ENCODE measurements around the gene ARFRP1. TPM values are rescaled to one million over a fixed set of nuclear protein-coding genes. Genes with fewer than 3 reads are reported as not detected.

The ARFRP1 gene
- total and polyA plus RNA-seq, 2 of the 4 experiments (the other 2 are of a cell fraction): 25.3 to 36.6 TPM

GRCh38 chr20:63648895-63649589 is 58.7 kb downstream of the ARFRP1 start:
- H3K18ac ChIP-seq (ENCODE audit: low read depth, low read length): no peak overlapping the region
- DNase-seq: no peak
- no peak for ATAC-seq (ENCODE audit: low read depth)
- H2BK120ac ChIP-seq (ENCODE audit: low read depth, low read length): no peak overlapping the region
- no peak overlapping the region for H4K91ac ChIP-seq (ENCODE audit: insufficient read depth, low read depth, low read length)
- H4K8ac ChIP-seq (ENCODE audit: low read depth in 2 of 2, low read length in 2 of 2): no peak overlapping the region
- H3K79me1 ChIP-seq (ENCODE audit: low read depth in 1 of 2, low read length in 2 of 2): peaks cover 0 to 9% of the 10 kb centered on the region in 2 experiments; a peak in 2 of 4 replicates
- in situ Hi-C loops (cut with MboI; ENCODE audit: low sequenced_read_pairs): no loop called here
- peaks cover 4% of the 10 kb centered on the region; the same call in 1 of the 2 replicates for H3K4me1 ChIP-seq (ENCODE audit: control insufficient read depth, insufficient read depth, low read length)
- no peak overlapping the region for H4K5ac ChIP-seq (ENCODE audit: low read depth, low read length)
- no peaks in the 10 kb centered on the region for H3K9me3 ChIP-seq (ENCODE audit: control insufficient read depth, insufficient read depth, low read length)
- no peak overlapping the region for H3K4me3 ChIP-seq (ENCODE audit: insufficient read depth, low read depth, low read length)
- no peak overlapping the region for H2BK20ac ChIP-seq (ENCODE audit: low read depth, low read length)
- no peak for TF ChIP-seq BHLHE40 (IDR thresholded peaks at IDR 0.05; ENCODE audit: low read depth, low read length)
- TF ChIP-seq, protein P1, sequence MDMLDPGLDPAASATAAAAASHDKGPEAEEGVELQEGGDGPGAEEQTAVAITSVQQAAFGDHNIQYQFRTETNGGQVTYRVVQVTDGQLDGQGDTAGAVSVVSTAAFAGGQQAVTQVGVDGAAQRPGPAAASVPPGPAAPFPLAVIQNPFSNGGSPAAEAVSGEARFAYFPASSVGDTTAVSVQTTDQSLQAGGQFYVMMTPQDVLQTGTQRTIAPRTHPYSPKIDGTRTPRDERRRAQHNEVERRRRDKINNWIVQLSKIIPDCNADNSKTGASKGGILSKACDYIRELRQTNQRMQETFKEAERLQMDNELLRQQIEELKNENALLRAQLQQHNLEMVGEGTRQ (IDR thresholded peaks at IDR 0.05; ENCODE audit: low read depth, low read length): no peak
- TF ChIP-seq NFE2L2 (IDR thresholded peaks at IDR 0.05; ENCODE audit: low read depth, low read length): no peak
- no peak for TF ChIP-seq MAZ (IDR thresholded peaks at IDR 0.05; ENCODE audit: borderline replicate concordance, low read depth, low read length)
- no peak for TF ChIP-seq SMC3 (IDR thresholded peaks at IDR 0.05; ENCODE audit: low read depth, low read length)
- WGBS, 2 experiments (ENCODE audit: extremely low coverage in 2 of 2, insufficient read length in 1 of 2): 70% methylated on average over 3 of the region's 11 CpGs; no CpG with 5 or more reads in 1 of the 2 experiments
- intact Hi-C loops (cut with micrococcal nuclease): no loop called here
- no peaks in the 10 kb centered on the region for H3K36me3 ChIP-seq (ENCODE audit: control insufficient read depth, insufficient read depth, low read length)
- no peak overlapping the region for H2BK5ac ChIP-seq (ENCODE audit: low read depth, low read length, poor library complexity, severe bottlenecking)
- dilution Hi-C loops (cut with HindIII; ENCODE audit: low sequenced_read_pairs, unreplicated experiment): no loop called here
- no peak overlapping the region for H3K14ac ChIP-seq (replicated peaks; ENCODE audit: low read depth, low read length)
- H2BK15ac ChIP-seq (ENCODE audit: low read depth, low read length): no peak overlapping the region
- no peaks in the 10 kb centered on the region for H3K27me3 ChIP-seq (ENCODE audit: control insufficient read depth, insufficient read depth, low read length)
- POLR2A ChIA-PET (ENCODE audit: unreplicated experiment): no interaction called here
- no peak overlapping the region for H3K4me2 ChIP-seq (ENCODE audit: low read depth, low read length)
- peaks cover 14% of the 10 kb centered on the region for H4K20me1 ChIP-seq (ENCODE audit: insufficient read depth, low read length)
- H3K23ac ChIP-seq (ENCODE audit: low read depth, low read length): no peak overlapping the region
- no peak overlapping the region for H2AK5ac ChIP-seq (ENCODE audit: low read depth, low read length)
- no peak overlapping the region for H3K27ac ChIP-seq (ENCODE audit: insufficient read depth, low read length)
- no peaks in the 10 kb centered on the region; the same call in 1 of the 2 replicates for H3K9me1 ChIP-seq (ENCODE audit: insufficient read depth, low read length)
- H3K9ac ChIP-seq (ENCODE audit: low read depth, low read length): no peak overlapping the region
- peak overlapping the region; percentile 32 for H2AFZ ChIP-seq (replicated peaks; ENCODE audit: low read length, poor library complexity)
- no TSS peak for BruUV-seq (replicated peaks)
- no peak overlapping the region for H2AK9ac ChIP-seq (replicated peaks; ENCODE audit: low read depth, low read length, poor library complexity)
- CTCF ChIA-PET: no interaction called here
- no peak overlapping the region for H3K56ac ChIP-seq (ENCODE audit: extremely low read depth, insufficient read depth, low read length)
- H3K4ac ChIP-seq (ENCODE audit: low read depth, low read length): no peak overlapping the region

Small RNAs within 50 kb of the gene (microRNA-seq; reads per million reads assigned to microRNA genes)
- gene LIME1 (ENCODE audit: insufficient read depth, insufficient read length) (not detected), gene TNFRSF6B (ENCODE audit: insufficient read depth, insufficient read length) (not detected)

Small RNAs within 50 kb of the gene (small RNA-seq; reads per million reads assigned to genes)
- 0 reads per million in 5 experiments for gene LIME1
- gene TNFRSF6B: 0 reads per million in 5 experiments

Other genes with a start within 250 kb of the ARFRP1 start
- gene KCNQ2, start 235.3 kb downstream of the ARFRP1 start, total RNA-seq (2012; rRNA removed): not detected in 2 replicates
- 0.02 TPM in 1 of 2 replicates, not detected in the other for gene KCNQ2, start 235.3 kb downstream of the ARFRP1 start, polyA plus RNA-seq (2012; rRNA removed)
- gene EEF1A2, start 208.9 kb downstream of the ARFRP1 start, total RNA-seq (2012; rRNA removed): 1.3 and 2.2 TPM in 2 replicates
- gene EEF1A2, start 208.9 kb downstream of the ARFRP1 start, polyA plus RNA-seq (2012; rRNA removed): 3.2 and 4.6 TPM in 2 replicates
- 12.9 and 17.2 TPM in 2 replicates for gene PPDPF, start 187.2 kb downstream of the ARFRP1 start, total RNA-seq (2012; rRNA removed)
- 171 and 200 TPM in 2 replicates for gene PPDPF, start 187.2 kb downstream of the ARFRP1 start, polyA plus RNA-seq (2012; rRNA removed)
- not detected in 2 replicates for gene PTK6, start 170.6 kb downstream of the ARFRP1 start, total RNA-seq (2012; rRNA removed)
- 0.07 TPM in 1 of 2 replicates, not detected in the other for gene PTK6, start 170.6 kb downstream of the ARFRP1 start, polyA plus RNA-seq (2012; rRNA removed)
- not detected in 2 replicates for gene SRMS, start 160.2 kb downstream of the ARFRP1 start, total RNA-seq (2012; rRNA removed)
- not detected in 2 replicates for gene SRMS, start 160.2 kb downstream of the ARFRP1 start, polyA plus RNA-seq (2012; rRNA removed)
- gene FNDC11, start 153.8 kb downstream of the ARFRP1 start, total RNA-seq (2012; rRNA removed): 0.28 and 0.36 TPM in 2 replicates
- 1.0 and 1.6 TPM in 2 replicates for gene FNDC11, start 153.8 kb downstream of the ARFRP1 start, polyA plus RNA-seq (2012; rRNA removed)
- gene HELZ2, start 133.7 kb downstream of the ARFRP1 start, total RNA-seq (2012; rRNA removed): 4.2 and 4.7 TPM in 2 replicates
- gene HELZ2, start 133.7 kb downstream of the ARFRP1 start, polyA plus RNA-seq (2012; rRNA removed): 10.6 and 12.2 TPM in 2 replicates
- 5.0 and 5.3 TPM in 2 replicates for gene GMEB2, start 80.9 kb downstream of the ARFRP1 start, total RNA-seq (2012; rRNA removed)
- gene GMEB2, start 80.9 kb downstream of the ARFRP1 start, polyA plus RNA-seq (2012; rRNA removed): 10.0 and 10.6 TPM in 2 replicates
- 20.3 and 21.1 TPM in 2 replicates for gene STMN3, start 54.6 kb downstream of the ARFRP1 start, total RNA-seq (2012; rRNA removed)
- gene STMN3, start 54.6 kb downstream of the ARFRP1 start, polyA plus RNA-seq (2012; rRNA removed): 62.3 and 67.4 TPM in 2 replicates
- 9.4 and 14.7 TPM in 2 replicates for gene RTEL1, start 49.7 kb downstream of the ARFRP1 start, total RNA-seq (2012; rRNA removed)
- gene RTEL1, start 49.7 kb downstream of the ARFRP1 start, polyA plus RNA-seq (2012; rRNA removed): 18.8 and 22.5 TPM in 2 replicates
- 1.1 and 1.3 TPM in 2 replicates for gene TNFRSF6B, start 11.3 kb downstream of the ARFRP1 start, total RNA-seq (2012; rRNA removed)
- 11.0 and 12.0 TPM in 2 replicates for gene TNFRSF6B, start 11.3 kb downstream of the ARFRP1 start, polyA plus RNA-seq (2012; rRNA removed)
- 13.4 and 15.6 TPM in 2 replicates for gene ZGPAT, start 63 bp upstream of the ARFRP1 start, total RNA-seq (2012; rRNA removed)
- gene ZGPAT, start 63 bp upstream of the ARFRP1 start, polyA plus RNA-seq (2012; rRNA removed): 20.2 and 21.1 TPM in 2 replicates
- gene LIME1, start 28.7 kb upstream of the ARFRP1 start, total RNA-seq (2012; rRNA removed): 0.28 and 0.36 TPM in 2 replicates
- gene LIME1, start 28.7 kb upstream of the ARFRP1 start, polyA plus RNA-seq (2012; rRNA removed): 7.8 and 11.9 TPM in 2 replicates
- 5.0 and 8.1 TPM in 2 replicates for gene SLC2A4RG, start 31.8 kb upstream of the ARFRP1 start, total RNA-seq (2012; rRNA removed)
- gene SLC2A4RG, start 31.8 kb upstream of the ARFRP1 start, polyA plus RNA-seq (2012; rRNA removed): 50.3 and 71.4 TPM in 2 replicates
- gene ZBTB46, start 123.3 kb upstream of the ARFRP1 start, total RNA-seq (2012; rRNA removed): 14.9 and 15.3 TPM in 2 replicates
- gene ZBTB46, start 123.3 kb upstream of the ARFRP1 start, polyA plus RNA-seq (2012; rRNA removed): 4.2 and 4.3 TPM in 2 replicates
- gene ABHD16B, start 153.5 kb upstream of the ARFRP1 start, total RNA-seq (2012; rRNA removed): not detected in 2 replicates
- gene ABHD16B, start 153.5 kb upstream of the ARFRP1 start, polyA plus RNA-seq (2012; rRNA removed): 0.05 TPM in 1 of 2 replicates, not detected in the other
- 113 and 119 TPM in 2 replicates for gene TPD52L2, start 157.3 kb upstream of the ARFRP1 start, total RNA-seq (2012; rRNA removed)
- 189 and 191 TPM in 2 replicates for gene TPD52L2, start 157.3 kb upstream of the ARFRP1 start, polyA plus RNA-seq (2012; rRNA removed)
- gene DNAJC5, start 187.2 kb upstream of the ARFRP1 start, total RNA-seq (2012; rRNA removed): 45.2 and 46.9 TPM in 2 replicates
- gene DNAJC5, start 187.2 kb upstream of the ARFRP1 start, polyA plus RNA-seq (2012; rRNA removed): 35.6 and 36.3 TPM in 2 replicates
- gene UCKL1, start 248.4 kb upstream of the ARFRP1 start, total RNA-seq (2012; rRNA removed): 16.7 and 18.3 TPM in 2 replicates
- 54.7 and 58.6 TPM in 2 replicates for gene UCKL1, start 248.4 kb upstream of the ARFRP1 start, polyA plus RNA-seq (2012; rRNA removed)